AG10803 (cell line): Measurements from ENCODE around the gene GAB1.

ENCODE experiments used
- DNase-seq: peaks from one replicate; pipeline ENCODE4 v3.0.0; 2010; ENCODE audit warnings: low read depth
- H3K4me3 ChIP-seq: 2 replicates; pipeline ENCODE4 v1.5.1; 2011; ENCODE audit warnings: mild to moderate bottlenecking, low read length, control low read depth
- CTCF ChIP-seq: conservative IDR thresholded peaks from 2 replicates; pipeline ENCODE4 v1.5.1; 2011; ENCODE audit warnings: mild to moderate bottlenecking, low read length, control low read depth, inconsistent platforms

Gene GAB1

GRCh38 chr4:143336781-143337599 is at the start of gene GAB1:
GAB1 (plus strand) TSS chr4:143336876; CDS start chr4:143337189, 313 bp downstream.
- H3K4me3 ChIP-seq, result peak within 1 kb of the TSS; percentile 79
- DNase-seq, result peak; percentile 79

GRCh38 chr4:143287572-143287923 is 49.1 kb upstream of the GAB1 start:
- no peak overlapping the region for H3K4me3 ChIP-seq

More at GRCh38 chr4:143336781-143337599, at the start of gene GAB1:
- peak; percentile 25 for TF ChIP-seq CTCF

GRCh38 chr4:143288171-143288570 is 48.5 kb upstream of the GAB1 start:
- DNase-seq, result no peak
- H3K4me3 ChIP-seq, result no peak overlapping the region
- no peak for TF ChIP-seq CTCF

More at GRCh38 chr4:143287572-143287923, 49.1 kb upstream of the GAB1 start:
- DNase-seq, result no peak
- TF ChIP-seq CTCF, result no peak

GRCh38 chr4:143289370-143289769 is 47.3 kb upstream of the GAB1 start:
- H3K4me3 ChIP-seq, result no peak overlapping the region
- TF ChIP-seq CTCF, result no peak
- DNase-seq, result no peak

- TF ChIP-seq CTCF, result no peak
- DNase-seq, result no peak
- H3K4me3 ChIP-seq, result no peak overlapping the region
These were observed 45.4 kb upstream of the GAB1 start for GRCh38 chr4:143291314-143291713.

GRCh38 chr4:143292858-143293257 is 43.8 kb upstream of the GAB1 start:
- TF ChIP-seq CTCF, result no peak
- DNase-seq, result no peak
- H3K4me3 ChIP-seq, result no peak overlapping the region

GRCh38 chr4:143294310-143294709 is 42.4 kb upstream of the GAB1 start:
- no peak overlapping the region for H3K4me3 ChIP-seq
- DNase-seq, result peak; percentile 82
- TF ChIP-seq CTCF, result no peak
